GM21786 (cell line): ENCODE measurements around the gene EPHB3.

ENCODE experiments used
- ATAC-seq: cut with Tn5 transposase; IDR thresholded peaks from one replicate; pipeline ENCODE4 v1.9.1; 2021; ENCODE audit not compliant: unreplicated experiment

EPHB3 gene

DNA sequence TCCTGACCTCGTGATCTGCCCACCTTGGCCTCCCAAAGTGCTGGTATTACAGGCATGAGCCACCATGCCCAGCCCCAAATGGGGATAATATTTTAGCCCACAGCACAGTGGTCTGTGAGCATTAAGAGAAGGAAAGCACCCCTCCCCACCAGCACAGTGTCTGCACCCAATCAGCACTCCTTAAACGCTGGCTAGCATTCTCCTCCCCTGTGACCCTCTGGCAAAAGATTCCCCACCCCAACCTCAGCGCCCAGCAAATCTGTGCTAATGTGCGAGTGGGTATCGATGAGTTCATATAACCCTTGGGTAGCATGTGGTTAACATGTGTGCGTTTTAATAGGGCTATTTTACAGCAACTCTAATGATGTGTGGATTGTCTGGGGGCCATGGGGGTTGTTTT lies 18.3 kb upstream of the EPHB3 start:
- ATAC-seq: no peak

DNA sequence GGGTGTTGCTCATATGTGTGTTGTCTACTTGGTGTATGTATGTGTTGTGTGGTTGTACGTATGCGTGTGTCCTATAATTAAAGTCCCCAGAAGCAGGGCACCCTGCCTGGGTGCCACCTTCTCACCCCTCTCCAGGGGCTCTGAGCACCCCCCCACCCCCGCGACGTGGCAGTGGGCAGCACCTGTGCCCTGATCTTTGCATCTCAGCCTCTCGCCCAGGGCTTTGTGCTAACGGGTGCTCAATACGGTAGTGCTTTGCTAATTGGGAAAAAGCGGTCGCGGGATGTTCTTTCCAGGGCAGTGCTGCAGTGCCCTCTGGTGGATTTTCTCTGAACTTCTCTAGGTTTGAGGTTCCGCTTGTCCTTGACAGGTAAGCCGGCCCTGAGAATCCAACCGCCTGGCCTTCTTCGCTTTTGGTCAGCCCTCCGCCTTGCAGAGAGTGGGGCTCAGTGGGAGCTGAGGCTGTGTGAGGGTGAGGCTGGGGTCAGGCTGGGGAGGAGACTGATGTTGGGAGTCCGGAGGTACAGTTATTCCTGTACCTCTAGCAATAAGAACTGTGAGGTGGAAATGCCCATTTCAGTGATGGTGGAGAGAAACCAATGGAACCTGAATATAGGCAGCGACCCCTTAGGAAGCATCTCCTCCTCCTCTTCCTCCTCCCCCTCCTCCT lies 17.6 kb upstream of the EPHB3 start:
- ATAC-seq: peak; percentile 71

DNA sequence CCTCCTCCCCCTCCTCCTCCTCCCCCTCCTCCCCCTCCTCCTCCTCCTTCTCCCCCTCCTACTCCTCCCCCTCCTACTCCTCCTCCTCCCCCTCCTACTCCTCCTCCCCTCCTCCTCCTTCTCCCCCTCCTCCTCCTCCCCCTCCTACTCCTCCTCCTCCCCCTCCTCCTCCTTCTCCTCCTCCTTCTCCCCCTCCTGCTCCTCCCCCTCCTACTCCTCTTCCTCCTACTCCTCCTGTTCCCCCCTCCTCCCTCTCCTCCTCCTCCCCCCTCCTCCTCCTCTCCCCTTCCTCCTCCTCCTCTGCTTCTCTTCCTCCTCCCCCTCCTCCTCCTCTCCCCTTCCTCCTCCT lies 17.1 kb upstream of the EPHB3 start:
- ATAC-seq: no peak

DNA sequence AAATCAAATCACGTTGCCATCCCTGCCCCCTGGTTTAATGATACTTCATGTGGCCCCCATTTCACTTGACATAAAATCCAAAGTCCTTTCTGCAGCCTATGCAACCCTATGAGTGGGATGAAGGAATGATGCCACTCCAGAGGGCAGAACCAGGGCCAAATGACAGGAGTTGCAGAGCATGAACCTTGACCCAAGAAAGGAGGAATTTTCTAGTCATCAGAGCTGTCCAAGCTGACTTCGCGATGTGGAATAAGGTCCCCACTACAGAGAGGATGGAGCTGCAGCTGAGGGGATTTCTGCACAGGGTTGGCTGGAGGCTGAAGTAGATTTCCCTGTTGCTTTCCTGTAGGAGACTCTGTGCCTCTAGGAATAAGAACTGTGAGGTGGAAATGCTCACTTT lies 15.8 kb upstream of the EPHB3 start:
- no peak for ATAC-seq

DNA sequence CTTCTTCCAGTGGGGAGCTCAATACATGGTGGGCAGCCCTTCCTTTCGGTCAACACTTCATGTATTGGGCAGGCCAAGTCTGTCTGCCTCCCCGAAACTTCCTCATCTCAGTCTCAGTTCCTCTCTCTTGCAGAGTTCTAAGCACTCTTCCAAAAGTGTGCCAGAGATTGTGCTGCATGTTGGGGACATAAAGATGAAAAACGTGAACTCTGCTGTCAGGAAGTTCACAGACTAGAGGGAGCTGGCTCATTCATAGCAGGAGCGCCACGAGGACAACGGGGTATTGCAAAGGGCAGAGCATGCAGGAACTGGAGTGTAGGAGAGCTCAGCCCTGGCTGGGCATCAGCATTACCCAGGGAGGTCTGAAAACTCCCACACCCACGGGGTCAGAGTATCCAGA lies 15.3 kb upstream of the EPHB3 start:
- no peak for ATAC-seq

DNA sequence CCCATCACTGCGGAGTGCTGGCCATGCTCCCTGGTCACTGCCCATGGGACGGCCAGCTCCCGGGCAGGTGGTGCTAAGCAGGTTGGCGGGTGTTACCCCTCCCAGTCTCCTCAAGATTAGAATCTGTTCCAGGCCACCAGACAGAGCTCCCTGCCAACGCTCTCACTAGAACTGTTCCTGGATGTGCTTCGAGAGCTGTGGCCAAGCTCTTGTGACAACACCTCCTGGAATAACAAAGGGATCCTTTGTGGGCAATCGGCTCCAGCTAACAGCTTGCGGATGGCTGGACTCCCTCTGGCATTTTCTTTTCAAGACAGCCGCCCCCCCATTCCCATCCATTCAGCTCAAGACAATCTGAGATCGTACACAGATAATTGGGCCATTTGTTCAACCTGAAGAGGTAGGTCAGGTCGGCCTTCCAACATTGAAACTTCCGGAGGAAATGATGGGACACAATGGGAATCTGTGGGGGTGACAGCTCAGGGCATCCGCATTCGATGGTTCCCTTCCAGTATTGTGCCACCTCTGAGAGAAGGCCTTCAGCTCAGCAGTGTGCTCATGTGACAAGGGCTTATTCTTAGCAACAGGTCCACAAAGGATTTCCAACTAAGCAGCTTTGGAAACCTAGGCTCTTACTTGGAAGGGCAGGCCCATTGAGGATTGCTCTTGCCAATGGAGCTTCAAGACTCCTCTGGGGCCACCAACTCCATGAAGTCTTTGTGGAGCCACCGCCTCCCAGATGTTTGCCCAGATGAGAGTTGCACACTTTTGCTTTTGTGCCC lies 11.6 kb upstream of the EPHB3 start:
- ATAC-seq: no peak

DNA sequence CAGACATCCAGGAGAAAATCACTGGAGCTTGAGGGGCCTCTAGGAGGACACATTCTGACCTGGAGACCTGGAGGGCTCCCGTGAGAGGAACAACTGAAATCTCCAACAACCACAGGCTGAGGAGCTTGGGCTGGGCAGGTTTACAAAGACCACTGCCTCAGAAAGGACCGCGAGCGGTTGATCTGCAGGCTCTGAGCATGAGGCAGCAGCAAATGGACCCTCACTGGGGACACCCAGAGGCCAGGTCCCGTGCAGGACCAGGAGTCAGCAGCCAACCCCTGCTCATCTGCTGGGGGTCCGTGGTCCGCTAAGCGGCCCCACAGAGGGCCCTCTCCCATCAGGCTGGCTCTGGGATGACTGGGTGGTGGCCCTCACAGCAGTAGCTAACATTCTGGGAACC lies 10.5 kb upstream of the EPHB3 start:
- ATAC-seq: no peak

DNA sequence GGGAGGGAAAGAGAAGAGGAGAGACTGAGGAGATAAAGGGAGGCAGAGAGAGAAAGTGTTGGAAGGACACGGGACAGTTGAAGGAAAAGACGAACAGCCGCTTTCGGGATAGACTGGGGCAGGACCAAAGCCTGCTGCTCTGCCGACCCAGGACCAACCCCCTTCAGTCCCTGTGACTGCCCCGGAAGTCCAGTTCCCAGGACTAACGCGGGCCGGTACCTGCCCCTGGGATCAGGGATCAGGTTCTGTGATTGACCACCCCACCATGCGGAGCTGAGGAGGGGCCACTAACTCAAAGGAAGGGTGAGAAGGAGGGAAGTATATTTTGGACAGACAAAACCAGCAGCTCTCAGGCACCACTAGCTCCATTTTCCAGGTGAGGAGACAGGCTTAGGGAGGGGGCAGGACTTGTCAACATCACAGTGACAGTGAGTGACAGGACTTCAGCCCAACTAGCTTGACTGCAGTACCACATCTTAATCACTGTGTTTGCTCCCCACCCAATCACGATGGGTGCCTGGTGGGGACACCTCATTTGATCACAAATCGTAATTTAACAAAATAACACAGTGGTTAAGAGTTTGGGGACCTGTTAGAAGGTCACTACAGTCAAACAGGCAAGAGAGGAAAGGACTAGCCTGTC lies 9.8 kb upstream of the EPHB3 start:
- ATAC-seq: no peak

DNA sequence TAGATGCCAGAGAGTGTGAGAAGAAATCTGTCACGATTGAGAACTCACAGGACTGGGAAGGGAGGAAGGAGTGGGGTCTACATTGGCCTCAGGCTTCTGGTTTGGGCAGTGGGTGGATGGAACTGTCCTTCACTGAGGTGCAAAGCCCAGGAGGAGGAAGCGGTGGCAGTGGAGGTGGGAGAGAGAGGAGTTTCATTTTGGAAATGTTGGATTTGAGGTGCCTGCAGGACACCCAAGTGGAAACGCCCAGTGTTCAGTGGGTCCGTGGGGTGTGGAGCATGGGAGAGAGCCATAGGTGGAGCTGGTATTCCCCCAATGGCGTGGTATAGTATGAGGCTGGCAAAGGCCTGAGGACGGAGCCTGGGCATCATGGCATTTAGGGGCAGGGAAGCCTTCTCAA lies 9.3 kb upstream of the EPHB3 start:
- ATAC-seq: no peak

DNA sequence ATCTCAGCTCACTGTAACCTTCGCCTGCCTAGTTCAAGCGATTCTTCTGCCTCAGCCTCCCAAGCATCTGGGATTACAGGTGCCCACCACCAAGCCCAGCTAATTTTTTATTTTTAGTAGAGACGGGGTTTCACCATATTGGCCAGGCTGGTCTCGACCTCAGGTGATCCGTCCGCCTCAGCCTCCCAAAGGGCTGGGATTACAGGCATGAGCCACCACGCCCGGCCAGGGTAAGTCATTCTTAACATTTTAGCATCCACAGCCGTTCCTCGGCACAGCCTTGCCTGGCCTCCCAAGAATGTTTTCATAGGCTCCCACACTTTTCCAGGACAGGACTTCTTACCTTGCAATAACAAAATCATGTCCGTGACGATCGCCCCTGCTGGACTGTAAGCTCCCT lies 8.7 kb upstream of the EPHB3 start:
- ATAC-seq: no peak

DNA sequence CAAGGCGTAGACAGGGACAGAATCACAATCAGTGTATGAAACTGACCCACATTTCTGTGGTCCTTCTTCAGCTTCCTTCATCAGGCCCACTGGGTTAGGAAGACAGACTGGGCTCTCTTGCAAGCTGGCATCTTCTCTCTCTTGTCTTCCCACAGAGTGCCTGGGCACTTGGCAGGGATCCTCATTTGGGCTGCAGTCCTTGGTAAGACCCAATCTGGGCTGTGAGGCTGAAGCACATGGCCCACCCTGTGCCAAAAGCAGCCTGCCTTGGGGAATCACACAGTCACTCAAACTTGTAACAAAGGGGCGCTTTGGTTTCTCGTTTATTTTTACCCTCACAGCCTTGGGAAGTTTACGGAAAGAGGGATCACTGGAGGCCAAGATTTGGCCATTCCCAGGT lies 8.2 kb upstream of the EPHB3 start:
- ATAC-seq: no peak

DNA sequence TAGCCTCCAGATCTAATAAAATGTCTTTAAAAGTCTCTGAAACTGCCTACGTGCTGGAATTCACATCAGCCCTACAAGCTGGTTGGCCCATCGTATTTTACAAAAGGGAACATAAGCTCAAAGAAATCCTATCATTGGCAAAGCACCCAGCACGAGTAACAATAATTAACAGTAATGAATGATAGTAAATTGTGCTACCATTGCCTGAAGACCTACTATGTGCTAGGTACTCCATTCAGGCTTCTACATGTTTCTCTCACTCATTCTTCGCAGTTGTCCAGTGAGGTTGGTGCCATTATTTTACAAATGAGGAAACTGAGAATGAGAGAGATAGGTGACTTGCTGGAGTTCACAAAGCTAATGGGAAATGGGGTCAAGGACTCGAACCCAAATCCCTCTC lies 7.1 kb upstream of the EPHB3 start:
- ATAC-seq: no peak

DNA sequence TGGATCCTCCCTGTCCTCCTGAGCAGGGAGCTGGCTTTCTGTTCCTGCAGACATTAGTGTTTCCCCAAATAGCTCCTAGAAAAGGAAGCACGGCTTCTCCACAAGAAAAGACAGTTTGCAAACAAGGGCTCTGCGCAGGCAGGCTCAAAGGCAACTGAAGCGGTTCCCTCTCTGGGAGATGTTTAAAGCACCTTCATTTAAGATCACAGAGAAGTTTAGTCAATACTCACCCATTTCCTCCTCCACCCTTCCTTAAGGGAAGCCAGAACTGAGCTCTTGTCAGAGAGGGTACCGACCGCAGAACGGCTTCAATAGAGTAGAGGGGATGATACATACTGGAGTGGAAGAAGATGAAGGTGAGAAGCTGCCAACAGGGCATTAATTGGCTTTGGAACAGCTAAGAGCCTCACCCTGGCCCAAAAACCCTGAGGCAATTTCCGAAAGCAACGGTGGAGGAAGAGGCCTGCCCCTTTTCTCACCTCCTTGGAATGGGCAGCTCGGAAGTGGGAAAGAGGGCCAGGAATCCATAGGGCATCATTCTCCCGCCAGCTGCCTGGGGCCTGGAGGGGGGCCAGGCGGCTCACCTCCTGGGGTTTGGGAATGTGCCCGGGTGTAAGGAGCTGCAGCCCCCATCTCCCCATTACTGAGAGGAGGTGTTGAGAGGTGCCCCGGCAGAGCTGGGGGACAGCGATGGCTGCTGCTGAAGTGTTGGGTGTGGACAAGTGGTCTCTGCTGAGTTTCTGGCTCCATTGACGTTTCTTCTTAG lies 4.8 kb upstream of the EPHB3 start:
- no peak for ATAC-seq

DNA sequence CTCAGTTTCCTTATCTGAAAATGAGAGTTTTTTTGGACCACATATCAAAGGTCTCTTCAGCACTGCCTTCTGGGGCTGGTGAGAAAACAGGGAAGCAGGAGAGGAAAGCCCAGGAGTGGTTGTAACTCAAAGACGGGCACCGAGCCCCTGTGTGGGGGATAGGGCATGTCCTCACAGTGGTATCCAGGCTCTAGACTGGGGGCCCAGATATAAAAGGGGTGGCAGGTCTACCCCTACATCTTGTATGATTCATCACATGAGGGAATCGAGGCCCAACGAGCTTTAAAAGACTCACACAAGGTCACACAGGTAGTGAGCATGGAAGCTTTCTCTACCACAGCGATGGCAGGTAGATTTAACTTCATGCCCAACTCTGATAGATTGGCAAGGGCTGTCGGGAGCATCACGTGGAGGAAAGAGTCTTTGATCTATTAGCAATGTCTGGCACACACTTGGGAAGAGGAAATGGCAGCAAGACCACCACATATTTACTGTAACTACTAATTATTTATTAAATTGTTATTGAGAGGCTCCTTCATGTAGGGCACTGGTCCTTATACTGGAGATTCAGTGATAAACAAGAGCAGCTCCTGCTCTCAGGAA lies 4.1 kb upstream of the EPHB3 start:
- ATAC-seq: no peak

DNA sequence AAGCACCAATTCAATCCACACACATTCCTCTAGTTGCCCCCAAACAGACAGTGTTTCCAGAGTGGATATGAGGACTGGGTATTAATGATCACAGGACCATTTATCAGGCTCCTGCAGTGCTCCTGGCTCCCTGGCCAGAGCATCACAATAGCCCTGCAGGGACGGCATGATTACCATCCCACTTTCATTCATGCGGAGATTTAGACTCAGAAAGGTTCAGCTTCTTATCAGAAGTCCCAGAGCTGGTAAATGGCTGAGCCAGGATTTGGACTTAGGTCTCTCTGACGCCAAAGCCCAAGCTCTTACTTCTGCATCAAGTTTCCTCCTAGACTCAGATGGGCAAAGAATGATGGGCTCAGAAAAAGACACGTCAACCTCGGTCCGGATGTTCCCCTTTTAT lies 2.9 kb upstream of the EPHB3 start:
- ATAC-seq: no peak

DNA sequence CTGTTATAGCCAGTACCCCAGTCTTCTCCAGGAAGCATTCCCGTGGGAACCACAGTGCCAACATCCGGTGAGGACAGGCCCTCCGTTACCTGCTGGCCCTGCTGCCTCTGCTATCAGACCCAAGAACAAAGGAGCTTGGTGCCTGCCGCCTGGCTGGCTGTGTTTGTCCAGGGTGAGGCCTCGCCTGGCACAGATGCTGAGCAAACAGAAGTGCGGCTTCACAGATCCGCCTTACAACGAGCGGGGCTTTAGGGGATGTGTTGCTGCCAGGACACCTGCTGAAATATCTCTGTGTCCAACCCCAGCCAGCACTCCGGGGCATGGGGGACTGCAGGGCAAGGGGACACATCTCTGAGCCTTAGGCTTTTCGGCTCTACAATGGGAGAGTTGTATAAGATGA lies 2.2 kb upstream of the EPHB3 start:
- no peak for ATAC-seq

DNA sequence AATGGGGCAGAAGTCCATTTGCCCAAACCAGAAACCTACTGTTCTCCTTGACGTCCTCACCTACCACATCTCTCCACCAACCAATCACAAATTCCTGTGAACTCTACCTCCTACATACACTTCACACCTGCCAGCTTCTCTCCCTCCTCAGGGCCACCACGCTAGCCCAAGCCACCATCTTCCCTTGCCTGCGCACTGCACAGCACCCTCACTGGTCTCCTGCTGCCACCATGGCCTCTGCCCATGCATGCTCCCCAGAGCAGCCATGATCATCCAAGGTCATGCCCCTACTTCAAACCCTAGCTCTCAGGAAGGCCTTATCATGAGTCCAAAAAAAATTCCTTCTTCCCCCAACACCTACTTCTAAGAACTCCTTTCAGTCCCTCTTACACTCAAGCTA lies 1.1 kb upstream of the EPHB3 start:
- ATAC-seq: no peak

DNA sequence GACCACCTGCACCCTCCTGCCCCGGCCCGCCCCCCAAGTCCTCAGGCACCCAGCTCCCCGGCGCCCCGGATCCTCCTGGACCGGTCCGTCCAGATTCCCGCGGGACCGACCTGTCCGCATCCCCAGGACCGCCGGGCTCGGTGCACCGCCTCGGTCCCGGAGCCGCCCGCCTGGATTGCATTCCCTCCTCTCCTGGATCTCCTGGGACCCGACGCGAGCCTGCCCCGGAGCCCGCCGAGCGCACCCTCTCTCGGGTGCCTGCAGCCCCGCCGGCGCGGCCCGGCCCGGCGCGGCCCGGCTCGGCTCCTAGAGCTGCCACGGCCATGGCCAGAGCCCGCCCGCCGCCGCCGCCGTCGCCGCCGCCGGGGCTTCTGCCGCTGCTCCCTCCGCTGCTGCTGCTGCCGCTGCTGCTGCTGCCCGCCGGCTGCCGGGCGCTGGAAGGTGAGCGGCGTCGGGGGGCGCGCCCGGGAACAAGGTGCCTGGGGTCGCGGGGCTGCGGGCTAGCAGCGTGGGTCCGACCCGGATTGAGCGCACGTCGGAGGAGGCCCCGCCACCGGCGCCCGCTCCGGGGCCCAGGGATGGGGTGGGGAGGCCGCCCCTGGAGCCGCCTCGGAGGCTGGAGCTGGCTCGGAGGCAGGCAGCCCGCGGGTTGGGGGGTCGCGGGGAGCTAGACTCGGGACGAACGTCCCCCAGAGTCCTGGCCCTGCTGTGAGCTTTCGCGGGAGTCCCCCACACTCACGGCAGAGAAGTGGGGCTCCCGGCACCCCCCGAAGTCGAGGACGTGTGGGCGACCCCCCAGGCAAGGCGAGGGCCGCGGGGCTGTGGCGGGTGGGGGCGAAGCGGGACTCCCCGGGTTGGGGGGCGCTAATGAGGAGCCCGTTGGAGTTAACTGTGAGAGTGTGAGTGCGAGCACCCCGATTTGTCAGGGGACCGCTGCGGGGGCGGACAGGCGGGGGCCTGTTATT lies 610 bp downstream of the EPHB3 start:
- ATAC-seq: no peak

DNA sequence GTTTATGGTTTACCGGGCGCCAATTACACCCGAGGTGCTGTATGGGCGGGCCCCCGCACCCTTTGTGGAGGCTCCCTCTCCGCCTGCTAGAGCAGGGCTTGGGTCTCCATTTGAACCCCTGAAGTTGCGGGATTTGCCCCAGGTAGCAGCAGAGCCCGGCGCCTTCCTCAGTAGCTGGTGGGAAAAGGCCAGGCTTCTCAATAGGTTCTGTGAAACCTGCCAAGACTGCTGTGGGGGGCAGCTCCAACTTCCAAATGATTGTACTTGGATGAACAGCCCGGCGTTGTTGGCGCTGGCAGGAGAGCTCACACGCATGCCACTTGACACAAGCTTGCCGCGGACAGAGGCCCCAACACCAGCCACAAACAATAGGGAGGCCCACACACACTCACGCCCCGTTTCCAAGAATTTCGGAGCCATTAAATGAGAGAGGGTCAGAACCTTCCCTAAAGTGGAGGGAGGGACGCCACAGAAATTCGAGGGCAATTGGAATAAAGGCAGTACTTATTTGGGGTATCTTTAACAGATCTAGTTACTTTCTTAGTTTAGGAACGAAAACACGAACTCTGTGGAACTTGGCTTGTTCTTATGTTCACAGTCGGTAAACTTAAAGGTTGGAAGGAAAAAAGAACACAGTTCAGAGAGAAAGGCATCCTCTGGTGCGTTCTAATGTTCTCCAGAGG lies 1.4 kb downstream of the EPHB3 start:
- no peak for ATAC-seq

DNA sequence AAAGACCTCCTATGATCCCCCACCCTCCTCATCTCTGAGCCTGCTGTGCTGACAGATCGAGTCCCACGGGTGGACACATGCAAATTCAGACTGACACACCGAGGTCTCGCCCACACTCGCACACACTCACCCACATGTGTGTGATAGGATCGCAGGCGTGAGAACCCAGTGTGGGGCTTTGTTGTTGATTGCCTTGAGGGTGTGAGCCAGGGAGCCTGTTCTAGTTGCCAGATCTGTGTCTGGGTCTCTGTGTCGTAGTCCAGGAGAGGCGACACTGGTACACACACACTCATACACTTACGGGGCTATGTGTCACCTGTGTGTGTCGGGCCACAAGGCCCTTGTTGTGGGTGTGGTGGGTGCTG lies 2.0 kb downstream of the EPHB3 start:
- ATAC-seq: no peak
